Measurements from ENCODE around the gene CDH23. TPM values are rescaled to one million over a fixed set of nuclear protein-coding genes. Genes with fewer than 3 reads are reported as not detected.

CDH23 gene
- total and polyA plus RNA-seq, 10 donors, result 2.0 to 19.9 (median 11.0) TPM

DNA sequence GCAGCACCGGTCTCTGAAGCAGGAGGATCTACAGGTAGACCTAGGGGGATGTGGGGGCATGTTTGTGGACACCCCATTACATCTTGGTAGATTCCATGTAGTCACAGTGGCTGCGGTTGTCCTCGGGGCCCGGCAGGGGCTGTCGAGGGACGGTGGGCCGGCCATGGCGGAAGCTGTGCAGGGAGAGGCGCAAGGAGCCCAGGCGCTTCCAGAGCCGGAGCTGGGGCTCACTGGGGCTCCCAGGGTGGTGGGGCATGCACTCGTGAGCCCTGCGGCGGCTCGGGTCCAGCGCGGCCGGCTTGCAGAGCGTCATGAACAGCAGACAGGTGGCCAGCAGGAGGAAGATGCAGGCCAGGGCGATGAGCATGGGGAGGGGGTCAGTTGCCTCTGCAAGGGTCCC lies 319.1 kb downstream of the CDH23 start:
- Histone ChIP-seq H3K4me3 (peak overlapping the region in 3 of 8 donors; percentile 5 to 48 (median 27)), H3K36me3 (no peaks in the 10 kb centered on the region), H3K27ac (peak overlapping the region in 4 of 8 donors; percentile 81 to 89 (median 86)), H3K4me1 (peaks cover 37 to 92% (median 76%) of the 10 kb centered on the region in 6 donors), H3K27me3 (replicated peaks in 1 of 7) (no peaks in the 10 kb centered on the region), H3K9me3 (no peaks in the 10 kb centered on the region)
- intact Hi-C loops (cut with DNase I; ENCODE audit: low total_unique reads), result no loop called here
- no peak for TF ChIP-seq POLR2AphosphoS5 (IDR thresholded peaks at IDR 0.05)
- no peak for TF ChIP-seq POLR2A (IDR thresholded peaks at IDR 0.05)
- no peak for TF ChIP-seq CTCF (IDR thresholded peaks at IDR 0.05 in 8 of 11, conservative IDR thresholded peaks at IDR 0.05 in 3 of 11)
- 91 to 96% (median 95%) methylated on average over 11 to 20 of the region's 20 CpGs for WGBS, 5 donors
- no peak for DNase-seq

GRCh38 chr10:71716426-71716825 lies 319.7 kb downstream of the CDH23 start:
- no peak for TF ChIP-seq POLR2A (IDR thresholded peaks at IDR 0.05)
- TF ChIP-seq CTCF (IDR thresholded peaks at IDR 0.05 in 8 of 11, conservative IDR thresholded peaks at IDR 0.05 in 3 of 11), result no peak
- no peak for TF ChIP-seq POLR2AphosphoS5 (IDR thresholded peaks at IDR 0.05)
- Histone ChIP-seq H3K9me3 (no peaks in the 10 kb centered on the region), H3K4me1 (peaks cover 37 to 87% (median 76%) of the 10 kb centered on the region in 6 donors), H3K27me3 (replicated peaks in 1 of 7) (no peaks in the 10 kb centered on the region), H3K4me3 (peak overlapping the region in 2 of 8 donors; percentile 27 to 48), H3K27ac (peak overlapping the region in 3 of 8 donors; percentile 81 to 89 (median 85)), H3K36me3 (no peaks in the 10 kb centered on the region)
- intact Hi-C loops (cut with DNase I; ENCODE audit: low total_unique reads), result no loop called here
- WGBS, 5 donors, result 81 to 95% (median 93%) methylated on average over 5 of the region's 5 CpGs
- no peak for DNase-seq

GRCh38 chr10:71717056-71717455 lies 320.3 kb downstream of the CDH23 start:
- TF ChIP-seq POLR2AphosphoS5 (IDR thresholded peaks at IDR 0.05), result no peak
- no peak for TF ChIP-seq POLR2A (IDR thresholded peaks at IDR 0.05)
- no peak for TF ChIP-seq CTCF (IDR thresholded peaks at IDR 0.05 in 8 of 11, conservative IDR thresholded peaks at IDR 0.05 in 3 of 11)
- Histone ChIP-seq H3K27me3 (replicated peaks in 1 of 7) (no peaks in the 10 kb centered on the region), H3K36me3 (no peaks in the 10 kb centered on the region), H3K4me1 (peaks cover 37 to 81% (median 75%) of the 10 kb centered on the region in 6 donors), H3K27ac (peak overlapping the region in 2 of 8 donors; percentile 37 to 89), H3K9me3 (no peaks in the 10 kb centered on the region), H3K4me3 (peak overlapping the region in 2 of 8 donors; percentile 27 to 48)
- no peak for DNase-seq
- intact Hi-C loops (cut with DNase I; ENCODE audit: low total_unique reads), result no loop called here
- 73 to 90% (median 85%) methylated on average over 4 of the region's 4 CpGs for WGBS, 5 donors

- intact Hi-C loops (cut with DNase I; ENCODE audit: low total_unique reads), result no loop called here
- Histone ChIP-seq H3K27me3 (replicated peaks in 1 of 7) (no peaks in the 10 kb centered on the region), H3K4me1 (peaks cover 35 to 76% (median 71%) of the 10 kb centered on the region in 6 donors), H3K4me3 (no peak overlapping the region), H3K27ac (peak overlapping the region in 4 of 8 donors; percentile 20 to 89 (median 66)), H3K36me3 (no peaks in the 10 kb centered on the region), H3K9me3 (no peaks in the 10 kb centered on the region)
- DNase-seq, result no peak
- TF ChIP-seq POLR2A (IDR thresholded peaks at IDR 0.05) (no peak), CTCF (IDR thresholded peaks at IDR 0.05 in 8 of 11, conservative IDR thresholded peaks at IDR 0.05 in 3 of 11) (no peak), POLR2AphosphoS5 (IDR thresholded peaks at IDR 0.05) (no peak)
- 67 to 81% (median 77%) methylated on average over 2 of the region's 2 CpGs for WGBS, 5 donors
These were observed 320.8 kb downstream of the CDH23 start for GRCh38 chr10:71717551-71717951.
